ENCODE data around the gene ACBD6. TPM values are rescaled to one million over a fixed set of nuclear protein-coding genes. Genes with fewer than 3 reads are reported as not detected.

Gene ACBD6
- total and polyA plus RNA-seq, 2 donors (not counting 1 experiment from before 2014, with no cell fraction given) = 52.9 to 80.9 TPM

DNA sequence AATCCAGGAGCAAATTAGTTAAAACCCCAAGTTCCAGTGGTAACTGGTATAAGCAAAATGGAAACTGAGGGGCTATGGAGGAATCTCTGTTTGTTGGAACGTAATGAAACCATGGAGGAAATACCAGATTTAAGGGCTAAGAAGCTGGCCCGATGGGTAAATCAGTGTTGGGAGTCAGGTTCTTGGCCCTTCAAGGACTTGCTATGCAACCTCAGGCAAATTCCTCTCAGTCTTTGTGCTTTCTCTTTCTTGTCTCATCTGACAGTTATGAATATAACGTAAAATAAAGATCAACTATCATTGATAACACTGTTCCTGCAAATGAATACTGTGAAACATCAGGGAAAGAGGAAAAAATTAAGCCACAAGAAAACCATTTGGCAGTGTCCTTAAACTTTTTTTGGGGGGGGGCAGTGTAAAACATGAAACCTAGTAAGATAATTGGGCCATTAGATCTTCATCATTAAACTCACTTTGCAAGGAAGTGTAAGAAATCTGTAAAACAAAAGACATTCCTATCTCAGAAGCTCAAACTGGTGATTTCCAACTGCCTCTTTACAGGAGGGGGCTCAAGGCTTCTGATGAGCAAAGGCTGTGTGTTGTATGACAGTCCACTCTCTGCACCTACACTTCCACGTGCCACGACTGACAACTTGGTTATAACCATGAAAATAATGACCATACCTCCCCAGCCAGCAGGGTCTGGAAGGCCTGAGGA, 224.7 kb downstream of the ACBD6 start:
- ChIA-PET CTCF (no interaction called here), POLR2A (no interaction called here)
- TF ChIP-seq, protein P1, sequence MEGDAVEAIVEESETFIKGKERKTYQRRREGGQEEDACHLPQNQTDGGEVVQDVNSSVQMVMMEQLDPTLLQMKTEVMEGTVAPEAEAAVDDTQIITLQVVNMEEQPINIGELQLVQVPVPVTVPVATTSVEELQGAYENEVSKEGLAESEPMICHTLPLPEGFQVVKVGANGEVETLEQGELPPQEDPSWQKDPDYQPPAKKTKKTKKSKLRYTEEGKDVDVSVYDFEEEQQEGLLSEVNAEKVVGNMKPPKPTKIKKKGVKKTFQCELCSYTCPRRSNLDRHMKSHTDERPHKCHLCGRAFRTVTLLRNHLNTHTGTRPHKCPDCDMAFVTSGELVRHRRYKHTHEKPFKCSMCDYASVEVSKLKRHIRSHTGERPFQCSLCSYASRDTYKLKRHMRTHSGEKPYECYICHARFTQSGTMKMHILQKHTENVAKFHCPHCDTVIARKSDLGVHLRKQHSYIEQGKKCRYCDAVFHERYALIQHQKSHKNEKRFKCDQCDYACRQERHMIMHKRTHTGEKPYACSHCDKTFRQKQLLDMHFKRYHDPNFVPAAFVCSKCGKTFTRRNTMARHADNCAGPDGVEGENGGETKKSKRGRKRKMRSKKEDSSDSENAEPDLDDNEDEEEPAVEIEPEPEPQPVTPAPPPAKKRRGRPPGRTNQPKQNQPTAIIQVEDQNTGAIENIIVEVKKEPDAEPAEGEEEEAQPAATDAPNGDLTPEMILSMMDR (IDR thresholded peaks at IDR 0.05) = no peak
- TF ChIP-seq EZH2 (IDR thresholded peaks at IDR 0.05; ENCODE audit: borderline replicate concordance, insufficient read depth, low read depth, low read length, poor library complexity, severe bottlenecking) = no peak
- no peaks in the 10 kb centered on the region for H3K9me3 Mint-ChIP-seq (ENCODE audit: insufficient read depth)
- H3K27me3 ChIP-seq (replicated peaks in 1 of 4; ENCODE audit: control extremely low read depth in 1 of 4, control insufficient read depth in 3 of 4, insufficient read depth in 4 of 4, low read length in 3 of 4) = no peaks in the 10 kb centered on the region
- DNase-seq (no peak), ATAC-seq (ENCODE audit: low read depth) (no peak)
- peaks cover 5 to 23% of the 10 kb centered on the region in 2 experiments for H3K36me3 ChIP-seq (replicated peaks in 1 of 2; ENCODE audit: control extremely low read depth in 1 of 2, control insufficient read depth in 1 of 2, extremely low read depth in 1 of 2, insufficient read depth in 2 of 2, low read length in 1 of 2)
- peaks cover 2% of the 10 kb centered on the region for H3K4me1 Mint-ChIP-seq
- no peak overlapping the region for H3K4me3 ChIP-seq (ENCODE audit: control extremely low read depth in 1 of 5, extremely low read depth in 1 of 5, insufficient read depth in 1 of 5, low read depth in 2 of 5, low read length in 4 of 5)
- 100% methylated on average over 2 of the region's 5 CpGs for WGBS (ENCODE audit: insufficient coverage)
- H3K9me3 ChIP-seq (ENCODE audit: control extremely low read depth in 1 of 3, control insufficient read depth in 2 of 3, insufficient read depth in 1 of 3, low read length in 2 of 3) = no peaks in the 10 kb centered on the region
- no peak overlapping the region for H3K27ac Mint-ChIP-seq
- no peak overlapping the region for H3K9ac ChIP-seq (ENCODE audit: low read length)
- H3K4me2 ChIP-seq (replicated peaks; ENCODE audit: low read depth, low read length, poor library complexity, severe bottlenecking) = no peak overlapping the region
- H3K79me2 ChIP-seq (ENCODE audit: control insufficient read depth, insufficient read depth, low read length) = no peaks in the 10 kb centered on the region
- H4K20me1 ChIP-seq (ENCODE audit: control insufficient read depth, insufficient read depth, low read length, poor library complexity, severe bottlenecking) = no peaks in the 10 kb centered on the region
- H2AFZ ChIP-seq (ENCODE audit: insufficient read depth, low read depth, low read length, poor library complexity, severe bottlenecking) = no peak overlapping the region
- H3K27ac ChIP-seq (ENCODE audit: low read length in 2 of 2) = no peak overlapping the region
- peaks cover 0 to 7% of the 10 kb centered on the region in 2 donors for H3K4me1 ChIP-seq (ENCODE audit: control insufficient read depth in 2 of 2, insufficient read depth in 2 of 2, low read length in 2 of 2)
- H3K27me3 Mint-ChIP-seq = no peaks in the 10 kb centered on the region
- intact Hi-C loops (cut with micrococcal nuclease) = no loop called here
- H3K4me3 Mint-ChIP-seq = no peak overlapping the region

GRCh38 chr1:180275726-180276125, 226.7 kb downstream of the ACBD6 start:
- DNase-seq (no peak), ATAC-seq (ENCODE audit: low read depth) (no peak)
- Histone ChIP-seq H3K27me3 (replicated peaks in 1 of 4; ENCODE audit: control extremely low read depth in 1 of 4, control insufficient read depth in 3 of 4, insufficient read depth in 4 of 4, low read length in 3 of 4) (no peaks in the 10 kb centered on the region), H3K79me2 (ENCODE audit: control insufficient read depth, insufficient read depth, low read length) (no peaks in the 10 kb centered on the region), H2AFZ (ENCODE audit: insufficient read depth, low read depth, low read length, poor library complexity, severe bottlenecking) (no peak overlapping the region), H3K36me3 (replicated peaks in 1 of 2; ENCODE audit: control extremely low read depth in 1 of 2, control insufficient read depth in 1 of 2, extremely low read depth in 1 of 2, insufficient read depth in 2 of 2, low read length in 1 of 2) (peaks cover 4 to 21% of the 10 kb centered on the region in 2 experiments), H3K4me2 (replicated peaks; ENCODE audit: low read depth, low read length, poor library complexity, severe bottlenecking) (no peak overlapping the region), H3K9me3 (ENCODE audit: control extremely low read depth in 1 of 3, control insufficient read depth in 2 of 3, insufficient read depth in 1 of 3, low read length in 2 of 3) (no peaks in the 10 kb centered on the region), H4K20me1 (ENCODE audit: control insufficient read depth, insufficient read depth, low read length, poor library complexity, severe bottlenecking) (no peaks in the 10 kb centered on the region), H3K4me1 (ENCODE audit: control insufficient read depth in 2 of 2, insufficient read depth in 2 of 2, low read length in 2 of 2) (peaks cover 0 to 7% of the 10 kb centered on the region in 2 donors), H3K9ac (ENCODE audit: low read length) (no peak overlapping the region), H3K4me3 (ENCODE audit: control extremely low read depth in 1 of 5, extremely low read depth in 1 of 5, insufficient read depth in 1 of 5, low read depth in 2 of 5, low read length in 4 of 5) (no peak overlapping the region), H3K27ac (ENCODE audit: low read length in 2 of 2) (no peak overlapping the region)
- ChIA-PET POLR2A (no interaction called here), CTCF (no interaction called here)
- intact Hi-C loops (cut with micrococcal nuclease) = no loop called here
- TF ChIP-seq, protein P1 (IDR thresholded peaks at IDR 0.05) = no peak
- no peak for TF ChIP-seq EZH2 (IDR thresholded peaks at IDR 0.05; ENCODE audit: borderline replicate concordance, insufficient read depth, low read depth, low read length, poor library complexity, severe bottlenecking)
- H3K27me3 Mint-ChIP-seq = no peaks in the 10 kb centered on the region
- no peak overlapping the region for H3K4me3 Mint-ChIP-seq
- peaks cover 2% of the 10 kb centered on the region for H3K4me1 Mint-ChIP-seq
- WGBS (ENCODE audit: insufficient coverage) = 100% methylated on average over 5 of the region's 5 CpGs
- no peaks in the 10 kb centered on the region for H3K9me3 Mint-ChIP-seq (ENCODE audit: insufficient read depth)
- no peak overlapping the region for H3K27ac Mint-ChIP-seq

Measured in B cell (primary cell).